Peyer's patch (tissue), 4 donors: ENCODE data around the gene NAV2. TPM values are rescaled to one million over a fixed set of nuclear protein-coding genes. Genes with fewer than 3 reads are reported as not detected.

ENCODE experiments used
- DNase-seq, 3 donors: peaks; one replicate each; pipeline ENCODE4 v3.0.0-alpha.2; 2017 to 2019
- H3K27ac ChIP-seq, 4 donors: fragments of 200-600 bp; sonication (generic); one replicate each; pipeline ENCODE4 v1.5.1; 2016 to 2019
- H3K27me3 ChIP-seq, 2 donors: fragments of 200-600 bp; sonication (generic); one replicate each; pipeline ENCODE4 v1.5.1; 2019
- H3K36me3 ChIP-seq, 3 donors: fragments of 200-600 bp; sonication (generic); one replicate each; pipeline ENCODE4 v1.5.1; 2016 to 2019
- H3K4me1 ChIP-seq, 4 donors: fragments of 200-600 bp; sonication (generic); one replicate each; pipeline ENCODE4 v1.5.1; 2016 to 2019
- H3K4me3 ChIP-seq, 4 donors: fragments of 200-600 bp; sonication (generic); 1 replicate in 3 of 4; 2 replicates in 1 of 4; pipeline ENCODE4 v1.5.1; 2016 to 2019; ENCODE audit warnings: mild to moderate bottlenecking in 1 of 4
- H3K9me3 ChIP-seq, 4 donors: fragments of 200-600 bp; sonication (generic); one replicate each; pipeline ENCODE4 v1.5.1; 2016 to 2019; ENCODE audit warnings: mild to moderate bottlenecking in 1 of 4
- CTCF ChIP-seq, 6 experiments: fragments of 450-650 bp in 4 of 6; fragments of 200-600 bp in 2 of 6; sonication (generic) in 1 of 6; IDR thresholded peaks; one replicate each; pipeline ENCODE4 v1.5.1; 2017 to 2019; ENCODE audit warnings: antibody characterized with exemption in 6 of 6, mild to moderate bottlenecking in 3 of 6, moderate library complexity in 1 of 6
- POLR2A ChIP-seq, 2 donors: fragments of 450-650 bp; IDR thresholded peaks; one replicate each; pipeline ENCODE4 v1.5.1; 2017; ENCODE audit warnings: antibody characterized with exemption in 2 of 2, mild to moderate bottlenecking in 2 of 2, moderate library complexity in 2 of 2
- total RNA-seq, 4 donors: library from RNA; depleted of rRNA; stranded (reverse); fragments of >200 nt; gene quantifications; one replicate each; pipeline ENCODE4 v1.1.0, GENCODE V29; 2016

The NAV2 gene
- total RNA-seq, 4 donors from 2014 or later = 6.0 to 48.7 (median 20.1) TPM

GRCh38 chr11:19849947-19850593, 137.4 kb downstream of the NAV2 start:
- H3K4me1 ChIP-seq = no peaks in the 10 kb centered on the region

GRCh38 chr11:19852288-19852687, 139.7 kb downstream of the NAV2 start:
- no peaks in the 10 kb centered on the region for H3K4me1 ChIP-seq
- H3K9me3 ChIP-seq = no peaks in the 10 kb centered on the region
- no peaks in the 10 kb centered on the region for H3K36me3 ChIP-seq
- H3K27me3 ChIP-seq = no peaks in the 10 kb centered on the region
- TF ChIP-seq CTCF (IDR thresholded peaks at IDR 0.05) = no peak
- no peak for TF ChIP-seq POLR2A (IDR thresholded peaks at IDR 0.05)
- no peak for DNase-seq
- no peak overlapping the region for H3K4me3 ChIP-seq
- H3K27ac ChIP-seq = no peak overlapping the region

More at GRCh38 chr11:19849947-19850593, 137.4 kb downstream of the NAV2 start:
- no peak for DNase-seq
- Histone ChIP-seq H3K4me3 (no peak overlapping the region), H3K27ac (no peak overlapping the region), H3K9me3 (no peaks in the 10 kb centered on the region), H3K36me3 (no peaks in the 10 kb centered on the region), H3K27me3 (no peaks in the 10 kb centered on the region)
- TF ChIP-seq POLR2A (IDR thresholded peaks at IDR 0.05) (no peak), CTCF (IDR thresholded peaks at IDR 0.05) (no peak)

GRCh38 chr11:19853016-19853415, 140.4 kb downstream of the NAV2 start:
- DNase-seq = no peak
- Histone ChIP-seq H3K4me3 (no peak overlapping the region), H3K27me3 (no peaks in the 10 kb centered on the region), H3K9me3 (no peaks in the 10 kb centered on the region), H3K4me1 (no peaks in the 10 kb centered on the region), H3K36me3 (no peaks in the 10 kb centered on the region), H3K27ac (no peak overlapping the region)
- no peak for TF ChIP-seq CTCF (IDR thresholded peaks at IDR 0.05)
- no peak for TF ChIP-seq POLR2A (IDR thresholded peaks at IDR 0.05)

GRCh38 chr11:19853920-19854319, 141.3 kb downstream of the NAV2 start:
- Histone ChIP-seq H3K27me3 (no peaks in the 10 kb centered on the region), H3K4me1 (no peaks in the 10 kb centered on the region), H3K4me3 (no peak overlapping the region), H3K9me3 (no peaks in the 10 kb centered on the region), H3K36me3 (no peaks in the 10 kb centered on the region), H3K27ac (no peak overlapping the region)
- TF ChIP-seq POLR2A (IDR thresholded peaks at IDR 0.05) = no peak
- TF ChIP-seq CTCF (IDR thresholded peaks at IDR 0.05) = no peak
- no peak for DNase-seq

- no peak for TF ChIP-seq POLR2A (IDR thresholded peaks at IDR 0.05)
- no peak for TF ChIP-seq CTCF (IDR thresholded peaks at IDR 0.05)
- H3K27ac ChIP-seq = no peak overlapping the region
- no peaks in the 10 kb centered on the region for H3K9me3 ChIP-seq
- H3K27me3 ChIP-seq = no peaks in the 10 kb centered on the region
- no peak for DNase-seq
- H3K36me3 ChIP-seq = no peaks in the 10 kb centered on the region
- H3K4me1 ChIP-seq = peaks cover 0 to 14% (median 0%) of the 10 kb centered on the region in 4 donors
- no peak overlapping the region for H3K4me3 ChIP-seq
Observed at GRCh38 chr11:19861171-19861570, 148.5 kb downstream of the NAV2 start.
